ENCODE measurements around the gene FAM78B. TPM values are rescaled to one million over a fixed set of nuclear protein-coding genes. Genes with fewer than 3 reads are reported as not detected.

The FAM78B gene, protein sequence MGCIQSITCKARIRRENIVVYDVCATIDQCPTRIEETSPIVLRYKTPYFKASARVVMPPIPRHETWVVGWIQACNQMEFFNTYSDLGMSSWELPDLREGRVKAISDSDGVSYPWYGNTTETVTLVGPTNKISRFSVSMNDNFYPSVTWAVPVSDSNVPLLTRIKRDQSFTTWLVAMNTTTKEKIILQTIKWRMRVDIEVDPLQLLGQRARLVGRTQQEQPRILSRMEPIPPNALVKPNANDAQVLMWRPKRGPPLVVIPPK
- not detected in 2 replicates for total RNA-seq

GRCh38 chr1:166166698-166167571 lies at the start of gene FAM78B:
TSS of gene FAM78B (minus strand) at chr1:166167001. CDS start at chr1:166166248, 753 bp downstream.

